Activated CD4-positive, alpha-beta T cell treated with anti-CD3 and anti-CD28 coated beads for 4 hours (primary cell): ENCODE data around the gene WIPF2.
A peak's percentile ranks its signal among the peaks of the same experiment; 100 is the strongest.
"Not testable (repeated sequence)": the region's sequence is repeated elsewhere in the genome, so short reads cannot be mapped to it uniquely, and the experiment has no call there.

Source experiments
- DNase-seq, 2 donors: peaks; one replicate each; pipeline ENCODE4 v3.0.0-alpha.2; 2020

WIPF2 gene

GRCh38 chr17:40194821-40195220, 24.3 kb upstream of the WIPF2 start:
- DNase-seq: no peak

DNA sequence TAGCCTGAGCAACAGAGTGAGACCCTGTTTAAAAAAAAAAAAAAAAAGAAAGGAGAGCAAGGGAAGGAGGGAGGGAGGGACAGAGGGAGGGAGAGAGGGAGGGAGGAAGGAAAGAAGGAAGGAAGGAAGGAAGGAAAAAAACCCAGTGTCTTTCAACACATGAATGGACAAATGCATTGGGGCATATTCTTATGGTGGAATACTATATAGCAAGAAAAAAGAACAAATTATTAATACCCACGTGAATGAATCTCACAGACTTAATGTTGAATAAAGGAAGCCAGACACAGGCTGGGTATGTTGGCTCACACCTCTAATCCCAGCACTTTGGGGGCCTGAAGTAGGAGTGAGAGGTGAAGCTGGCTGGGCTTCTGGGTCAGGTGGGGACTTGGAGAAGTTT, 21.6 kb upstream of the WIPF2 start:
- DNase-seq: no peak

GRCh38 chr17:40197965-40198456, 21.1 kb upstream of the WIPF2 start:
- not testable (repeated sequence) for DNase-seq

DNA sequence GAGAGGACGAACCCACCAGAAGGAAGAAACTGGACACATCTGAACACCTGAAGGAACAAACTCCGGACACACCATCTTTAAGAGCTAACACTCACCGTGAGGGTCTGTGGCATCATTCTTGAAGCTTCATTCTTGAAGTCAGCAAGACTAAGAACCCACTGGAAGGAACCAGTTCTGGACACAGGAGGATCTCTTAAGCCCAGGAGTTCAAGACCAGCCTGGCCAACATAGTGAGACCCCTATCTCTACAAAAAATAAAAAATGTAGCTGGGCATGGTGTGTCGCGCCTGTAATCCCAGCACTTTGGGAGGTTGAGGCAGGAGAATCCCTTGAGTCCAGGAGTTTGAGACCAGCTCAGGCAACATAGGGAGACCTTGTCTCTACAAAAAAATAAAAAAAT, 20.5 kb upstream of the WIPF2 start:
- no peak for DNase-seq

DNA sequence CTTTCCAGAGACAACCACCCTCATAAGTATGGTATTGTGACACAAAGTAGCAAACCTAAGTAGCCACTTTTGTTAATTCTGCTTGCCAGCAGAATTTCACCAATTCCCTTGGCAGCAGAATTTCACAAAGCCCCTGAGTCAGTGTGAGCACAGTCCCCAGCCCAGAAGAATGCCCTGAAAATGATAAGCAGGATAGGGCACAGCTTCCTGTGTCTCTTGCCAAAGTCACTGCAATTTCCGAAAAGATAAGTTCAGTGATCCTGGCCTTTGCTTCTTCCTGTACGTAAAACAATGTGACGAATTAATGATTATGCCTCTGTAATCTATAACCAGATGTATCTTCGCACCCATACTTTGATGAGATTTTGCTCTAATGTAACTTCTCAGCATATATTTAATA, 16.0 kb upstream of the WIPF2 start:
- no peak for DNase-seq

DNA sequence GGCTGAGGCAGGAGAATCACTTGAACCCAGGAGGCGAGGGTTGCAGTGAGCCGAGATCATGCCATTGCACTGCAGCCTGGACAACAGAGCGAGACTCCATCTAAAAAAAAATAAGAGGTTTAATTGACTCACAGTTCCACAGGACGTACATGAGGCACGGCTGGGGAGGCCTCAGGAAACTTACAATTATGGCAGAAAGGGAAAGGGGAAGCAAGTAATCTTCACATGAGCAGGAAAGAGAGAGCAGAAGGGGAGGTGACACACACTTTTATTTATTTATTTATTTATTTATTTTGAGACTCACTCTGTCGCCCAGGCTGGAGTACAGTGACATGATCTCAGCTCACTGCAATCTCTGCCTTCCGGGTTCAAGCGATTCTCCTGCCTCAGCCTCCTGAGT, 12.9 kb upstream of the WIPF2 start:
- not testable (repeated sequence) for DNase-seq

DNA sequence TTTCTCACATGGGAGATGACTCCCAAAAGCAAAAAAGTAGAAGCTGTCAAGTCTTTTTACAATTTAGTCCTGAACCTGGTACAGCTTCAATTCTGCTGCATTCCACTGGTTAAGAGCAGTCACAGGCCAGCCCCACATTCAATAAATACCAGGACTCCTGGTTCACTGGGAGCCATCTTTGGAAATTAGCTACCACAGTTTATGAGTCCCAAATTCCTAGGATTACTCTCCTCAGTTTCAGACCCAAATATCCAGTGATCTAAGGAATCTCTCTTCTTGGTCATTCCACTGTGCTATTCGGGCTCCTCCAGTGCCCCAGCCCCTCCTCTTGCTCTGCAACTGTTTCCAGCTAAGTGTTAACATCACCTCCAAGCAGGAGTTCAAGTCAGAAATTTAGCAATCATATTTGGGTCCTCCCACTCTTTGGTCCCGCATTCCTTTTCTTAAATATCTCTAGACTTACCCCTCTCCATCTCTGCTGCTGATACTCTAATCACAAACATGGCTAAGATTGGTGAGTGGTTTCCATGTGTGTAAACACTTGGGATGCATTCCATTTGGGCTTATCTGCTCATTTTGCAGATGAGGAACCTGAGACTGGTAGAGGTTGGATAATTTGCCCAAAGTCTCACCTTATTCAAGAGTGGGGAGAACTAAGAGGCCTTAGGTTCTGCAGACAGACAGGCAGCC, 9.6 kb upstream of the WIPF2 start:
- no peak for DNase-seq

- DNase-seq: not testable (repeated sequence)
Measured at GRCh38 chr17:40213914-40214313, 5.2 kb upstream of the WIPF2 start.

DNA sequence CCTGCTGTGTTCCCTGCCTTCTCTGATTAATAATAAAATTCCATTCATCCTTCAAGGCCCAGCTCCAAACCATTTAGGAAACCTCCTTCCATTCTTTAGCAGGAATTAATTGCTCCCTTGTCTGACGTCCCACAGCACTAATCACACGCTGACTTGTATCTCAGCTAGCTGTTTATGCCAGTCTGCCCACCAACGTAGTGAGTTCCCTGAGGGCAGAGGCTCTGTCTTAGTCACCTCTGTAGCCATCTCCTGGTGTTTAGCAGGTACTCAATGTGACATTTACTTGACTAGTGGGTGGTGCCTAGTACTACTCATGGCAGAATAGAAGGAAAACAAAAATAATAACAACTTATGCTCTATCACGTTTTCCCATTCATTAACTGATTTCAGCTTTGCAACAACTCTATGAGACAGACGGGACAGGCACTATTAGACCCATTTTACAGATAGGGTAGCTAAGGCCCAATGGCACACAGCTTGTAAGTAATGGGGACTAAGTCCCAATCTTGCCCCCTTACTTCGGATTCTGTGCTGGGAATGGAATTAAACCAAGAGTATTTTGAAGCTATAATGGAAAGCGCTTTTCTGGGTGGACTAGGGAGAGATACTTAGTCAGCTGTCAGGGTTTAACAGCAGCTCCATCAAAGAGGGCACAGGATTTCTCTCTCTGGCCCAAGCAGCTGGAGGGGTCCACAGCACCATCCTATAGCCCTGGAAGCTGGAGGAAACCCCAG, 931 bp upstream of the WIPF2 start:
- DNase-seq: no peak

- DNase-seq: peak in 1 of 2 donors; percentile 21
Measured at GRCh38 chr17:40219594-40220338, 662 bp downstream of the WIPF2 start.

DNA sequence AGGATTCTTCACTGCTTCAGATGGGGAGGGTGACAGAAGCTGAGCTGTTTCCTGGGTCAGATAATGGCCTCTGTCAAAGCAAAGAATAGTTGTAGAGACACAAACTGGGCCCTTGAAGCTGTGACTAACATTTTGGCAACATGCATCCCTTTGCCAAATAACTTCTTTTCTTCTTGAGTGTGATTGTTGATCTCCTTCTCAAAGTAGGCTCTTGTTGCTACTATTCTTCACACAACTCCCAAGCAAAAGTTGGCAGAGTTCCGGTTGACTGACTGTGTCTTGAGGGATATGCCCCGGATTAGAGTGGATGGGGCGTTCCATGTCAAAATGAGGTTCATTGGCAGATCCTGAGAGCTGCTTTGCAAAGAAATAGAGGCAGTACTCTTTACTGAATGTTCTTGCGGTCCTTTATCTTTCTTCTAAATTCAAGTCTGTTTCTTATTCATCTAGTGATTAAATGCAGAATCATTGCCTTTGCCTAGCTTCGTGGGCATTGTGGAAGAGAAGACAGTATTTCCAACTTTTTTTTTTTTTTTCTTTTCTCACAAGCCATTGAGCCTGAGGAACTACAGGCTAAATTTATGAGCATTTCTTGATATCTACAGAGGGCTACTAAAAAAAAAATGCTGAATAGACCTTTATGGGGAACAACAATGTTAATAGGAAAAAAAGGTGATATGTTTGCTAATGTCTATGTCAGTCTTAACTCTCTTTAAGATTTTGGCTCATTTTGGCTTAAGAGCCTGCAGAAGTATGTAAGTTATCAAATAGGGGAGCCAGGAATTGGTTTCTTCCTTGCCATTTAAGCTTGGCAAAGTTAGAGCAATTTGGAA, 5.8 kb downstream of the WIPF2 start:
- no peak for DNase-seq

GRCh38 chr17:40229146-40229545, 10.0 kb downstream of the WIPF2 start:
- not testable (repeated sequence) for DNase-seq

GRCh38 chr17:40230670-40231069, 11.6 kb downstream of the WIPF2 start:
- DNase-seq: no peak

GRCh38 chr17:40231928-40232327, 12.8 kb downstream of the WIPF2 start:
- DNase-seq: not testable (repeated sequence)

GRCh38 chr17:40241252-40241834, 22.2 kb downstream of the WIPF2 start:
- DNase-seq: no peak

DNA sequence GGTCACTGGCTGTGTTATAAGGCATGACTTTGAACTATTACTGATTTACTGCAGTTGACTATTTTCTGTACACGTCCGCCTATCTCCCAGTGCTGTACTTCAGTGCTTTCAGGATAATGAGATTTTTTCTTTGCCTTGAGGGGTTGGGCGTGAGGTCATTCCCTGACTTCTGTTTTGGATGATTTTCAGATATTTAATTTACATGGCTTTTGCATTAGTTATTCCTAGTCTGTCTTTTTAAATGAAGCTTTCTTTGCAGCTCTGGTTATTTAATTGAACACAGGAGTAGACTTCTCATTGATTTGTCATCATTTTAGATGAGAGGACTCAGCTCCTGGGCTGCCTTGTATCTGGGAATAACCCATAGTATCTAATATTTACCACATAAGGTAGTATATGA, 23.7 kb downstream of the WIPF2 start:
- DNase-seq: no peak

GRCh38 chr17:40243761-40244160, 24.7 kb downstream of the WIPF2 start:
- no peak for DNase-seq

DNA sequence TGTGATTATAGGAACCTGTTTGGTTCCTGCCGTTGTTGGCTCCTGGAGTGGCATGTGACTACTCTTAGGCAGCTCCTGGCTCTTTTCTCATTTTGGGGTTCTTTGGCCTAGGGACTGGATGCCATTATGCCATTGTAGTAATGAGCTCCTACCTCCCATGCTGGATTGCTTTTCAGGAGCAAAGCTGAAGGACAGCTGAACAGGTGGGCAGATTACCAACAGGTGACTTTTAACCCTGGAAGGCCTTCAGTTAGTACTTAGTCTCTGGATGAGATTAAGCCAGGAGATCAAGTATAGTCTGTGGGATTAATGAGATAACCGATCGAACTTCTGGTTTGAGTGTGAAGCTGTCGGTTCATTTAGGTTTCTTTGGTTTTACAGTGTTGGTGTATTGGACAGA, 25.2 kb downstream of the WIPF2 start:
- DNase-seq: no peak

GRCh38 chr17:40247926-40248495, 28.9 kb downstream of the WIPF2 start:
- no peak for DNase-seq

- no peak for DNase-seq
Measured at GRCh38 chr17:40248507-40248906, 29.4 kb downstream of the WIPF2 start.

DNA sequence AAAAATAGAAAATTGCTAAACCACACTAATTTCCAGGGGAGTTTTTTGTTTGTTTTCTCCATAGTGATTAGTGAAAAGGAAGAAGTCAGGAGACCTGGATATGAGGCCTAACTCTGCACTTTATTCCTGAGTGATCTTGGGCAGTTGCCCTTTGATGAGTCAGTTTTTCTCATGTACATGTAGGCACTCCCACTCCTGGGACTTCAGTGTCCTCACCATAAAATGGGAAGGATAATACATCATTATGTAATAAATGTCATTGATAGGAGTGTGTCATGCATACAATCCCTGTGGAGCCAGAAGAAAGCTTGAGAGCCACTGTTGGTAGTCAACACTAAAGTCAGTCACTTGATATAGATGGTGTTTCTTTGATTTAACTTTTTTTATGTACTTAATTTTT, 32.5 kb downstream of the WIPF2 start:
- DNase-seq: no peak

DNA sequence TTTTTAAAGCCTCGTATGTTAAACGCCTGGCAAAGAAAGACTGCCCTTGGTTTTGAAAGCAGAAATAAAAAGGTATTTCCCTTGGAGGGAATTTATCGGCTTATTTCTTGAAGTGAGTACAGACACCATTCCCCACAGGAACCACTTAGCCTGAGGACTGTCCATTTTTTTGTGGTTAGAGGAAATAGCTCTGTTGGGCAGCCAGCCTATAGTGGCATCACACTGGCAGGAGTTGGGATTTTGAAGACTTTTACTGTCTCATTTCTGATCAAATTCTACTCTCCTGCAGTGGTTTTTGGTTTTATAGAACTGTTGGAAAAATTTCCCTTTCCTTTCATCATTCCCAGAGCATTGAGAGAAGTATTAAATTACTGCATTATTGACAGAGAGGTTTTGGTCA, 34.5 kb downstream of the WIPF2 start:
- DNase-seq: no peak
